GM06990 (cell line): Measurements from ENCODE around the gene KCNG2.

Experiments
- DNase-seq: peaks from one replicate; pipeline ENCODE4 v3.0.0-alpha.2; 2011; ENCODE audit not compliant: insufficient read length; ENCODE audit errors: extremely low read depth
- H3K27me3 ChIP-seq: replicated peaks from 2 replicates; pipeline ENCODE4 v1.6.0; 2011; ENCODE audit warnings: low read length; ENCODE audit not compliant: control insufficient read depth, insufficient read depth
- H3K36me3 ChIP-seq: 2 replicates; pipeline ENCODE4 v1.5.1; 2011; ENCODE audit warnings: low read length; ENCODE audit not compliant: control insufficient read depth, insufficient read depth
- H3K4me3 ChIP-seq: replicated peaks from 2 replicates; pipeline ENCODE4 v1.5.1; 2011; ENCODE audit warnings: low read depth, mild to moderate bottlenecking, control low read depth, low read length
- TF ChIP-seq, protein P1 (sequence below): IDR thresholded peaks from 2 replicates; pipeline ENCODE4 v1.5.1; 2011; ENCODE audit warnings: low read length, control low read depth, mild to moderate bottlenecking, inconsistent platforms; ENCODE audit not compliant: insufficient read depth, poor library complexity, severe bottlenecking

KCNG2 gene

DNA sequence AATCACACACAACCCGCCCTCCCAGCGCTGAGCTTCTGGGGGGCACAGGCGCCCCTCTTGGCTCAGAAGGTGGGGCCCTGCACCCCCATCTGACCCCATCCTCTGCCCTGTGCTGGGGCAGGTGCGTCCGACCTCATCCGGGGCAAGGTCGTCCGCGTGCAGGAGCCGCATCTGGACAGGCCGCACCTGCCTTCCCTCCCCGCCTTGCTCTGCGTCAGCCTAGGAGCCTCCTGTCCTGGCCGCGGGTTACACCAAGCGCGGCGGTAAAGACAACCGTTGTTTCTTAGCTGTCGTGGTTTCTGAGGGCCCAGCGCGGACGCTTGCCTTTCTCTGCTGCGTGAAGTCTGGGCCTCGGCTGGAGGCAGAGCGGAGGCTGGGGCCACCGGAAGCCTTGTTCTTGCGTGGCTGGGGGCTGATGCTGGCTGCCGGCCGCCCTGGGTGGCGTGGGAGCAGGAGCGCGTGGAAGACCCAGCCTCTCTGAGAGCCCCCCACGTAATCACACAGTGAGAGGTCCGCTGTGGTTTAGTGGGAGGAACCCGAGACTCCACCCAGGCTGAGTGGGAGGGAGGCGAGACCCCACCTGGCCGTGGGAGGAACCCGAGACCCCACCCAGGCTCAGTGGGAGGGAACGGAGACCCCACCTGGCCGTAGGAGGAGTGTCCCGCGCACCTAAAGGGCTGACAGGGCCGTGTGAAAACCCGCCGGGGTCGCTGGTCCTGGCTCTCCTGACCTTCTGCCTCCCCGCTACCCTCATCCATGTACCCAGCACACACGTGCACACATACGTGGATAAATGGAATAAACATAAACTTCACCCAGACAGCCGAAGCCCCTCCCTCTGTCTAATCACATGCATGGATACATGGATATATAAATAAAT lies 51.8 kb downstream of the KCNG2 start:
- TF ChIP-seq, protein P1, sequence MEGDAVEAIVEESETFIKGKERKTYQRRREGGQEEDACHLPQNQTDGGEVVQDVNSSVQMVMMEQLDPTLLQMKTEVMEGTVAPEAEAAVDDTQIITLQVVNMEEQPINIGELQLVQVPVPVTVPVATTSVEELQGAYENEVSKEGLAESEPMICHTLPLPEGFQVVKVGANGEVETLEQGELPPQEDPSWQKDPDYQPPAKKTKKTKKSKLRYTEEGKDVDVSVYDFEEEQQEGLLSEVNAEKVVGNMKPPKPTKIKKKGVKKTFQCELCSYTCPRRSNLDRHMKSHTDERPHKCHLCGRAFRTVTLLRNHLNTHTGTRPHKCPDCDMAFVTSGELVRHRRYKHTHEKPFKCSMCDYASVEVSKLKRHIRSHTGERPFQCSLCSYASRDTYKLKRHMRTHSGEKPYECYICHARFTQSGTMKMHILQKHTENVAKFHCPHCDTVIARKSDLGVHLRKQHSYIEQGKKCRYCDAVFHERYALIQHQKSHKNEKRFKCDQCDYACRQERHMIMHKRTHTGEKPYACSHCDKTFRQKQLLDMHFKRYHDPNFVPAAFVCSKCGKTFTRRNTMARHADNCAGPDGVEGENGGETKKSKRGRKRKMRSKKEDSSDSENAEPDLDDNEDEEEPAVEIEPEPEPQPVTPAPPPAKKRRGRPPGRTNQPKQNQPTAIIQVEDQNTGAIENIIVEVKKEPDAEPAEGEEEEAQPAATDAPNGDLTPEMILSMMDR = no peak

DNA sequence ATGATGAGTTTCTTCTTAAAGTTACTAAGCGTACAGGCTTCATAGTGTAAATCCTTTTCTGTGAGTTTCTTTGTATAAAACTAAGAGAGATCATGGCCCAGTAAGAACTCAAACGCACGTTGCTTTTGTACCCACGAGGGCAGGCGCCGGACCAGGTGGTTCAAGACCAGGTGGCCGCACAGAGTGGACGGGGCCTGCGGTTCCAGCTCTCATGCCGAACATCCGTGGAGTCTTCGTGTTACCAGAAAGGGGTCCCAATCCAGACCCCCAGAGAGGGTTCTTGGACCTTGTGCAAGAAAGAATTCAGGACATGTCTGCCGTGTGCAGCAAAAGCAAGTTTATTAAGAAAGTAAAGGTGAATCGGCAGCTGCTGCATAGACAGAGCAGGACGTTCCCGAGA lies 53.0 kb downstream of the KCNG2 start:
- H3K27me3 ChIP-seq = no peaks in the 10 kb centered on the region
- no peaks in the 10 kb centered on the region for H3K36me3 ChIP-seq
- DNase-seq = no peak
- H3K4me3 ChIP-seq = no peak overlapping the region
- TF ChIP-seq, protein P1 = no peak

More for the DNA sequence above, 51.8 kb downstream of the KCNG2 start:
- DNase-seq = no peak
- Histone ChIP-seq H3K27me3 (no peaks in the 10 kb centered on the region), H3K4me3 (no peak overlapping the region), H3K36me3 (no peaks in the 10 kb centered on the region)

DNA sequence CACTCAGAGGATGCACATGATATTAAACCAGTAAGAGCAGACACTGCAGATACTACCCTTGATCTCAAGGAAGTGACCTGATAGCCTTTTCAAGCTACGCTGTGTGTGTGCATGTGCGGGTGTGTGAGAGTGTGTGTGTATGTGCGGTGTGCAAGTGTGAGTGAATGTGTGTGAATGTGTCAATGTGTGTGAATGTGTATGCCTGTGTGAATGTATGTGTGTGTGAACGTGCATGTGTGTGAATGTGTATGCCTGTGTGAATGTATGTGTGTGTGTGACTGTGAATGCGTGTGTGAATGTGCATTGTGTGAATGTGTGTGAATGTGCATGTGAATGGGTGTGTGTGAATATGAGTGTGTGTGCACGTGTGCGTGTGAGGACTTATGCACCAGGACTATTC lies 53.8 kb downstream of the KCNG2 start:
- H3K36me3 ChIP-seq = no peaks in the 10 kb centered on the region
- H3K27me3 ChIP-seq = no peaks in the 10 kb centered on the region
- TF ChIP-seq, protein P1 = no peak
- no peak overlapping the region for H3K4me3 ChIP-seq
- DNase-seq = no peak

DNA sequence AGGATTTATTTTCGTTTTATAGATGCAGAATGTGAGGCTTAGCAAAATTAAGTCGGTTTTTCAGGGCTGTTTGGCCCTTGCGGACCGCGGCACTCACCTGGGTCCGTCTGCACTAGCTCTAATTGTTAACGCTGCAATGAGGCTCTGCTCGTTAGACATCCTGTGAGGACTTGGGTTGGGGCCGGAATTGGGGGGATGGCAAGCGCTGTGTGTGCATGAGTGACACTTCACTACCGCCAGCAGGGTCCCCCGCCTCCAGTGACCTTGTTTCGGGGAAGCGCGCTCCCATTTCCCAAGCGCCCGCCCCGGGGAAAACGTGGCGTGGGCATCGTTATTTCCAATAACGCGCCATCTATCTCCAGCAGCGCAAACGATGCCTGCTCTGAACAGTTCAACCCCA lies 54.2 kb downstream of the KCNG2 start:
- H3K36me3 ChIP-seq = no peaks in the 10 kb centered on the region
- no peak overlapping the region for H3K4me3 ChIP-seq
- TF ChIP-seq, protein P1 = no peak
- H3K27me3 ChIP-seq = no peaks in the 10 kb centered on the region
- no peak for DNase-seq

DNA sequence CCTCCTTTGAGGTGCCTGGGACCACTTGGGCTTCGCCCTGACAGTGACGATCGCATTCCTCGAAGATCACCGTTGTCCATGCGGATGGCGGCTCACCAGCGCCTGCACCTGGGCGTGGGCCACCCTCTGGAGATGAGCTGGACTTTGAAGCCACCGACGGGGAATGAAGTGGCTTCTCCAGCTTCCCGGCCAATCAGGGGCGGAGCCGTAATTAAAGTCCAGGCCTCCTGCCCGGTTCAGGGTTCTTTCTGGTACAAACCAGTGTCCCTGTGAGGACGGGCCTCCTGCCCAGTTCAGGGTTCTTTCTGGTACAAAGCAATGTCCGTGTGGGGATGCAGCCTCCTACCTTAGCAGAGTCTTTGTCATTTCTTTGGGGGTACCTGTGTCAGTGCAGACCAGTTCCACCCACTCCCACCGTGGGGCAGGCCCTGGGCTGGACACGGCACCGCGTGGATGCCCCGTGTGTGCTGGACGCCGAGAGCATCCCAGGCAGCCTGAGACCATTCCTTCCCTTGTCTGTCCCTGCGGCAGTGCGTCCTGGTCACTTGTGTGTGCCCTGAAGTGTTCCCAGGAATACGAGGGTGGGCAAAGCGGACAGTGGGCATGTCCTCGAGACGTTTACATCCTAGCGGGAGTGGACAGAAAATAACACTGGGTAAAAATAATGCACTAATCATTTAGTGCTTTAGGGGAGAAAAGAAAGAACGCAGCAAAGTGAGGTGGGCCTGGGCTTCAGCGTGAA lies 55.0 kb downstream of the KCNG2 start:
- Histone ChIP-seq H3K4me3 (no peak overlapping the region), H3K36me3 (no peaks in the 10 kb centered on the region), H3K27me3 (no peaks in the 10 kb centered on the region)
- no peak for DNase-seq
- TF ChIP-seq, protein P1 = no peak
